C1 segment of cervical spinal cord (tissue), 14 donors: ENCODE data around the gene ADGRA1.
"Not testable (repeated sequence)": the region's sequence is repeated elsewhere in the genome, so short reads cannot be mapped to it uniquely, and the experiment has no call there.

ENCODE experiments used
- DNase-seq, 14 donors: peaks; one replicate each; lab custom pipeline; 2025; lab: John Stamatoyannopoulos, UW

The ADGRA1 gene

GRCh38 chr10:133127291-133128125 is 39.8 kb downstream of the ADGRA1 start:
- DNase-seq = no peak

GRCh38 chr10:133128126-133129070 is 40.7 kb downstream of the ADGRA1 start:
- no peak for DNase-seq

- no peak for DNase-seq
These were observed 41.5 kb downstream of the ADGRA1 start for GRCh38 chr10:133129071-133129858.

- DNase-seq = no peak
These were observed 42.3 kb downstream of the ADGRA1 start for GRCh38 chr10:133129859-133130495.

DNA sequence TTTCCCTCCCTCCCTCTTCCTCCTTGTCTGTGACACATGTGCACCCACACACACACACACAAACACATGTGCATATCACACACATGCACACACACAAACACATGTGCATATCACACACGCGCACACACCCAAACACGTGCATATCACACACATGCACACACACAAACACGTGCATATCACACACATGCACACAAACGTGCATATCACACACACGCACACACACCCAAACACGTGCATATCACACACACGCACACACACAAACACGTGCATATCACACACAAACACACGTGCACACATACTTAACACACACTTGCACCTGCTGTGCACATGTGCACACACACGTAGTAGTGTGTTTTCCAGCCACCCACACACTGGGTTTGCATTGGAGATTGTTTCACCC is 42.9 kb downstream of the ADGRA1 start:
- no peak for DNase-seq

DNA sequence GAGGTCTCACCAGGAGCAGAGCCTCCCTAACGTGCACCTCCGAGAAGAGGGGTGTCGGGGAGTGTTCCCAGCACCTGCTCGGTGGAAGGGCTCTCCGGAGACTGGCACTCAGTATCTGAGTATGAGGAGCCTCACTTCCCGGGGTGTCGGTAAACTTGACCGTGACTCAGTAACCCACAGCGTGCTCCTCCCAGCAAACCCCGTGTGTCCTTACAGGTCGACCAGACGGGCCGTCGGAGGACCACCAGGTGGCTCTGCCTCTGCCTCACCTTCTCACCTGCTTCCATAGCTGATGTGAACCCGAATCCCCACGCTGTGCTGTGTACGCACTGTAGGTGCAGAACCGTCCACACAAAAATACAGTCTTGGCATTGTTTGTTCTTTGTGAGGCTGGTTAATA is 43.3 kb downstream of the ADGRA1 start:
- DNase-seq = no peak

- DNase-seq = no peak
These were observed 44.2 kb downstream of the ADGRA1 start for GRCh38 chr10:133131734-133132472.

DNA sequence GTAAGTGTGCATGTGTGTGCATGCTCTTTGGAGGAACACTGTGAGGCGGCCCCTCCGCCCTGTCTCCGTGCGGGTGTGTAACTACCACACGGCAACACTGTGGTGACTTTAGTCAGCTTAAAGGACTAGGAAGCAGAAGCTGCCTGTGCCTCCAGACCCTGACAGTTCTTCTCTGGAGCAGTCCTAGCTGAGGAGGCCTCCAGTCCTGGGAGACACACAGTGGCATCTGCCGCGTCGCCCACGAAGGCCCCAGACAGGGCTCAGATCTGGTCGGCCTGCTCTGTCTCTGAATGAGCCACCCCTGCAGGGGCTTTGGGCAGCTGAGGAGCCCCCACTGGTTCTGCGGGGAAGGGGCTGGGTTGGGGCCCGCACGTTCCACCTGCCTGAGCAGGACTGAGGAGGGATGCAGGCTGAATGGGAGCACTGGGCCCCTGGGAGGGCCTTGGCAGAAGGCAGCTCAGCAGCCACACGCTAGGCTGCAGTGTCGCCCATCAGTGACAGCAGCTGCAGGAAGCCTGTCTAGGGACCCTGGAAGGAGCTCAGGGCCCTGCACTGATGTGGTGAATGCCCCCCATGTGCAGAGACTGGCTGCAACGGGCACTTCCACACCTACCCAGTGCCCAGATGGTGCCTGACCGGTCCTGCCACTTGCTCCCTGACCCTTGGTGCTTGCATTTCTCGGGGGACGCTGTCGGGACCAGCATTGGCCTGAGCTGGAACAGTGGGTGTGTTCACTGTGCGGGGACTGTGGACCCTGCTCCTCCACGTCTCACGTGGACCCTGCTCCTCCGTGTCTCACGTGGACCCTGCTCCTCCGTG is 45.0 kb downstream of the ADGRA1 start:
- DNase-seq = no peak

DNA sequence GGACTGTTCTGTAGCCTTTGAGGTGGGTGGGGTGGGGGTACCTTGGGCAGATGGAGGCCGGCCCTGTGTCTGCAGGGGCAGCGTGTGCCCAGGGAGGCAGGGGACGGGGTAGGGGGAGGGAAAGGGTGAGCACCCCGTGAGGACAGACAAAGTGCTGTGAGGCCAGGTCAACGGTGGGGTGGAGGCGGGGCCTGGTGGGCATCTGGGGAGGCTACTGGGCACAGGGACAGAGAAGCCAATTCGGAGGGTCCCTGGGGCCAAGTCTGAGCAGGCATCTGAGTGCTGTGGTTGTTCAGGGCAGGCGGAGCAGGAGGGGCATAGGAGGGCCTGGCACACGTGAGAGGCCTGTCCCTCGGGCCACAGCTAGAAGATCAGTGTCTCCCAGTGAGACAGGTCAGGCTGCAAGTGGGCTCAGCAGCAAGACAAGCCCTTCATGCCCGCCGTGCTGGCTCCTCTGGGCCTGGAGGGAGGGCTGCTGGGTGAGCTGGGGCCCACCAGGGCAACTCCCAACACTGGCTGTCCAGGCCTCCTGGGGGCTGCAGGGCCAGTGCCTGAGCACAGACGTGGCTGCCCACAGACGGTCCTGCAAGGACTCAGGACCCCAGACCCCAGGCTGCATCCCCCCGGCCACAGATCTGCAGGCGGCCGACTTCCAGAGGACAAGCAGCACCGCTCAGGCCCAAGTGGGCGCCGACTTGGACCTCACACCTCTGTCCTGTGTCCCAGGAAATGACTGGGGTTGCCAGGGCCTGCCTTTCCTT is 45.9 kb downstream of the ADGRA1 start:
- no peak for DNase-seq

GRCh38 chr10:133134411-133135115 is 46.8 kb downstream of the ADGRA1 start:
- DNase-seq = no peak

DNA sequence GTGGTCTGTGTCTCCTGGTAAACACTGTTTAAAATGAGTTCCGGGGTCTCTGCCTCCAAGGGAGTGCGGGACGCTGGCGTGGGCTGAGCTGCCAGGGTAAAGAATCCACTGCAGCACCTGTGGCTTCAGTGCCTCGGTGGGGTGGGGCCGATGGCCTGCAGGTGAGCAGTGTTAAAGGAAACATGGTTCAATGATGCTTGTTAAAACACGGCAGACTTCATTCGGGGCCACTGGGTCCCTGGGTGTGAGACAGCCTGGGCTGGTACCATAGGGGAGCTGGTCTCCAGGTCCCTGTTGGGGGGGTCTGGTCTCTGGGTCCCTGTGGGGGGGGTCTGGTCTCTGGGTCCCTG is 47.4 kb downstream of the ADGRA1 start:
- no peak for DNase-seq

DNA sequence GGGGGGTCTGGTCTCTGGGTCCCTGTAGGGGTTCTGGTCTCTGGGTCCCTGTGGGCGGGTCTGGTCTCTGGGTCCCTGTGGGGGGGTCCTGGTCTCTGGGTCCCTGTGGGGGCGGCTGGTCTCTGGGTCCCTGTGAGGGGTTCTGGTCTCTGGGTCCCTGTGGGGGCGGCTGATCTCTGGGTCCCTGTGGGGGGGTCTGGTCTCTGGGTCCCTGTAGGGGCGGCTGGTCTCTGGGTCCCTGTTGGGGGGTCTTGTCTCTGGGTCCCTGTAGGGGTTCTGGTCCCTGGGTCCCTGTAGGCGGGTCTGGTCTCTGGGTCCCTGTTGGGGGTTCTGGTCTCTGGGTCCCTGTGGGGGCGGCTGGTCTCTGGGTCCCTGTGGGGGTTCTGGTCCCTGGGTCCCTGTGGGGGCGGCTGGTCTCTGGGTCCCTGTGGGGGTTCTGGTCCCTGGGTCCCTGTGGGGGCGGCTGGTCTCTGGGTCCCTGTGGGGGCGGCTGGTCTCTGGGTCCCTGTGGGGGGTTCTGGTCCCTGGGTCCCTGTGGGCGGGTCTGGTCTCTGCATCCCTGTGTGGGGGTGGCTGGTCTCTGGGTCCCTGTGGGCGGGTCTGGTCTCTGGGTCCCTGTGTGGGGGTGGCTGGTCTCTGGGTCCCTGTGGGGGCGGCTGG is 49.9 kb downstream of the ADGRA1 start:
- not testable (repeated sequence) for DNase-seq

GRCh38 chr10:133139551-133140065 is 51.9 kb downstream of the ADGRA1 start:
- DNase-seq = no peak

- DNase-seq = no peak
These were observed 52.9 kb downstream of the ADGRA1 start for GRCh38 chr10:133140417-133141143.

DNA sequence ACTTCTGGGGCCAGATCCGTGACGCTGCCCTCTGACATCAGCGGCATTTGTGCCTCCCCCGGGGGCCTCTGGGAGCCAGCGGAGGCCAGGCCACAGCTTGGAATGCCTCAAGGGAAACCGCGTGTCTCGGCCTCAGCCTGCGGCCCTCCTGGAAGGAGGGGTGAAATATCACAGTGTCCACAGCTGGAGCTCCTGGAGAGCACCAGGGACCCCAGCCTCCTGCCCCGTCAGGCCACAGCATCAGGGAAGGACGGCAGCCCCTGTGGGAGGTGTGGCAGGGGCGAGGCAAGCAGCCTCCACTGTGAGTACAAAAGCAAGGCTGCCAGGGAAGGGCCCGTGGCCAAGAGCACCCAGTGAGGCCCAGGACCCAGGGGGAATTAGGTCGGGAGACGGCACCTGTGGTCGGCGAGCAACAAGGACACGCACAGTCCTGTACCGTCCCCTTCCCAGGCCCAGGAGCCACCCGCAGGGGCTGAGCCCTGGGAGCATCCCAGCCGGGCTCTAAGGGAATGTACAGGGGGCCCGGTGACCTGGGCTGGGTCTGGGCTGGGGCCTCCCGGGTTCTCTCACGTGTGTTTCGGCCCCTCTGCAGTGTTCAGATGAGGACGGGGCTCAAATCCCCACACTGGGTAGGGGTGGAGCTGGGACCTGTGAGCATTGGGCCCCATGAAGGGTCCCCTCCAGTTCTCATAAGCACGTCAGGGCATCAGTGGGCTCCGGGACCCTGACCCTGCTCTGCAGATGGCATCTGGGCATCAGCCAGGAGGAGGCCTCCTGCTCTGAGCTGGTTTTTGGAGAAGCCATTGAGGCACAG is 53.6 kb downstream of the ADGRA1 start:
- DNase-seq = no peak

GRCh38 chr10:133141958-133142340 is 54.2 kb downstream of the ADGRA1 start:
- no peak for DNase-seq
